DOHH2 (cell line): Measurements from ENCODE around the gene EPHA2.

ENCODE experiments used
- EZH2phosphoT487 ChIP-seq: fragments of 200-600 bp; sonication (generic); IDR thresholded peaks from 2 replicates; pipeline ENCODE4 v1.6.1; 2017; ENCODE audit warnings: borderline replicate concordance, mild to moderate bottlenecking, antibody characterized with exemption, low read length, moderate library complexity, mixed read lengths
- TF ChIP-seq, protein P1 (sequence below): fragments of 200-600 bp; sonication (generic); IDR thresholded peaks from one replicate; pipeline ENCODE4 v1.5.1; 2014; ENCODE audit warnings: antibody characterized with exemption, mild to moderate bottlenecking, low read depth, low read length; ENCODE audit not compliant: poor library complexity, severe bottlenecking

DNA sequence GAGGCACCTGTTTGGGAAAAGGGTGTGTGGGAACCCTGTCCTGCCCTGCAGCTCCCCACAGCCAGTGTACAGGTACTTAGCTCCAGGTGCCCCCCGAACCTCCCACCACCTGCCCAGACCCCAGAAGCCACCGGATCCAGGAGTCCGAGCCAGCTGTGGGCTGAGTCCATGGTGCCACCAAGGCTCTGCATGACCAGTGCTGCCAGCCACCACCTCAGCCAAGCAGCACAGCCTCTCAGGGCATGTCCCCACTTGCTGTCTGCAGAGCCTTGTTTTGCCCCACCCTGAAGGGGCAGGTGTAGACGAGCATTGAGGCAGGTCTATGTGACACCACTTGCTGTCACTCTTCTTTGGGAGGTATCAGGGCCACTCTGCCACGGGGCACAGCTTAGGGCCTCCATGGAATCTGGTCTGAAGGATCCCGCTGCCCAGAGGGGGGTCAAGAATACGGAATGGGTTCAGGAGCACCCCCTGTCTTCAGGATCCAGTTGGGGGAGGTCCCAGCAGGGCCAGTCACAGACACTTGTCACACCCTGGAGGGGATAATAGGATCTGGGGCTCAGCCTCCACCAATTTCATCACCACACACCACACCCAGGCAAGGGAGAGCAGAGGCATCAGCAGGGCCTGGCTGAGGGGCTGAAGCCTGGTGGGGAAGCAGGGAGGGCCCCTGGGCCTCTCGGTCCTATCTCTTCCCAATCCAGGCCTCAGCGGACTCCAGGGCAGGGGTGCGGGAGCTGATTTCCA, 28.9 kb upstream of the EPHA2 start:
- TF ChIP-seq, protein P1, sequence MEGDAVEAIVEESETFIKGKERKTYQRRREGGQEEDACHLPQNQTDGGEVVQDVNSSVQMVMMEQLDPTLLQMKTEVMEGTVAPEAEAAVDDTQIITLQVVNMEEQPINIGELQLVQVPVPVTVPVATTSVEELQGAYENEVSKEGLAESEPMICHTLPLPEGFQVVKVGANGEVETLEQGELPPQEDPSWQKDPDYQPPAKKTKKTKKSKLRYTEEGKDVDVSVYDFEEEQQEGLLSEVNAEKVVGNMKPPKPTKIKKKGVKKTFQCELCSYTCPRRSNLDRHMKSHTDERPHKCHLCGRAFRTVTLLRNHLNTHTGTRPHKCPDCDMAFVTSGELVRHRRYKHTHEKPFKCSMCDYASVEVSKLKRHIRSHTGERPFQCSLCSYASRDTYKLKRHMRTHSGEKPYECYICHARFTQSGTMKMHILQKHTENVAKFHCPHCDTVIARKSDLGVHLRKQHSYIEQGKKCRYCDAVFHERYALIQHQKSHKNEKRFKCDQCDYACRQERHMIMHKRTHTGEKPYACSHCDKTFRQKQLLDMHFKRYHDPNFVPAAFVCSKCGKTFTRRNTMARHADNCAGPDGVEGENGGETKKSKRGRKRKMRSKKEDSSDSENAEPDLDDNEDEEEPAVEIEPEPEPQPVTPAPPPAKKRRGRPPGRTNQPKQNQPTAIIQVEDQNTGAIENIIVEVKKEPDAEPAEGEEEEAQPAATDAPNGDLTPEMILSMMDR: no peak
- no peak for TF ChIP-seq EZH2phosphoT487
